CD4-positive, alpha-beta T cell treated with Interleukin-10 for 1 hour (primary cell): ENCODE measurements around the gene CIDEB.

Experiments
- DNase-seq: peaks from one replicate; pipeline ENCODE4 v3.0.0-alpha.2; 2020

The CIDEB gene

GRCh38 chr14:24269368-24269767 lies 38.4 kb downstream of the CIDEB start:
- DNase-seq = no peak

- no peak for DNase-seq
These were observed 39.6 kb downstream of the CIDEB start for GRCh38 chr14:24268225-24268624.

GRCh38 chr14:24267516-24267915 lies 40.3 kb downstream of the CIDEB start:
- DNase-seq = no peak

GRCh38 chr14:24266344-24267244 lies 41.2 kb downstream of the CIDEB start:
- DNase-seq = no peak

- DNase-seq = no peak
These were observed 43.5 kb downstream of the CIDEB start for GRCh38 chr14:24264298-24264697.

GRCh38 chr14:24263848-24264247 lies 43.9 kb downstream of the CIDEB start:
- no peak for DNase-seq

- no peak for DNase-seq
These were observed 44.7 kb downstream of the CIDEB start, which contains the start of gene TGM1 for GRCh38 chr14:24262821-24263733. TGM1 (minus strand) TSS chr14:24263177; CDS start chr14:24262352, 825 bp downstream.

- no peak for DNase-seq
These were observed 45.8 kb downstream of the CIDEB start for GRCh38 chr14:24261969-24262327.

GRCh38 chr14:24261256-24261968 lies 46.4 kb downstream of the CIDEB start:
- no peak for DNase-seq

GRCh38 chr14:24260780-24261157 lies 47.0 kb downstream of the CIDEB start:
- no peak for DNase-seq

- DNase-seq = no peak
These were observed 47.6 kb downstream of the CIDEB start for GRCh38 chr14:24260026-24260779.

- no peak for DNase-seq
These were observed 48.3 kb downstream of the CIDEB start for GRCh38 chr14:24259282-24260025.

GRCh38 chr14:24258548-24259265 lies 49.1 kb downstream of the CIDEB start:
- DNase-seq = no peak

GRCh38 chr14:24258119-24258518 lies 49.7 kb downstream of the CIDEB start:
- DNase-seq = no peak

GRCh38 chr14:24256960-24257359 lies 50.8 kb downstream of the CIDEB start:
- DNase-seq = no peak

- DNase-seq = no peak
These were observed 51.7 kb downstream of the CIDEB start for GRCh38 chr14:24255931-24256711.

GRCh38 chr14:24255438-24255837 lies 52.3 kb downstream of the CIDEB start:
- DNase-seq = no peak
